IPS DF 19.7 (cell line): ENCODE results near the gene CENPH.
"Not testable (repeated sequence)": the region's sequence is repeated elsewhere in the genome, so short reads cannot be mapped to it uniquely, and the experiment has no call there.

ENCODE experiments used
- DNase-seq: peaks from one replicate; pipeline ENCODE4 v3.0.0-alpha.2; 2013; ENCODE audit warnings: low read depth, low spot score

The CENPH gene

DNA sequence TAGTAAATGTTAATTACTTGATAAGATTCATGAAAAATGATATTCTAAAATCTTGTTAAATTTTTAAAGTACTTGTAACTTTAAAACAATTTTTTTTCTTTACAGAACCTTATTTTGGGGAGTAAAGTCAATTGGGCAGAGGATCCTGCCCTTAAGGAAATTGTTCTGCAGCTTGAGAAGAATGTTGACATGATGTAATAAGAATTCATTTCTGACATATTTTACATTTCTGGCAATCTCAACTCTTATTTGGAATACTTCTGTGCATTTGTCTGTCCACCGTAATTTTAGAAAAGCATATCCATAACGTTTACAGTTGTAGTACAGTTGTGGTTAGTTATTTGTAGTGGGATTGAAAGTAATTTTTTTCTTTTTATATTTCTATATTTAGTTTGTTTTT is 20.2 kb downstream of the CENPH start:
- no peak for DNase-seq

GRCh38 chr5:69211200-69211599 is 21.8 kb downstream of the CENPH start:
- DNase-seq, result no peak

- DNase-seq, result no peak
Observed at GRCh38 chr5:69212022-69212421, 22.6 kb downstream of the CENPH start.

DNA sequence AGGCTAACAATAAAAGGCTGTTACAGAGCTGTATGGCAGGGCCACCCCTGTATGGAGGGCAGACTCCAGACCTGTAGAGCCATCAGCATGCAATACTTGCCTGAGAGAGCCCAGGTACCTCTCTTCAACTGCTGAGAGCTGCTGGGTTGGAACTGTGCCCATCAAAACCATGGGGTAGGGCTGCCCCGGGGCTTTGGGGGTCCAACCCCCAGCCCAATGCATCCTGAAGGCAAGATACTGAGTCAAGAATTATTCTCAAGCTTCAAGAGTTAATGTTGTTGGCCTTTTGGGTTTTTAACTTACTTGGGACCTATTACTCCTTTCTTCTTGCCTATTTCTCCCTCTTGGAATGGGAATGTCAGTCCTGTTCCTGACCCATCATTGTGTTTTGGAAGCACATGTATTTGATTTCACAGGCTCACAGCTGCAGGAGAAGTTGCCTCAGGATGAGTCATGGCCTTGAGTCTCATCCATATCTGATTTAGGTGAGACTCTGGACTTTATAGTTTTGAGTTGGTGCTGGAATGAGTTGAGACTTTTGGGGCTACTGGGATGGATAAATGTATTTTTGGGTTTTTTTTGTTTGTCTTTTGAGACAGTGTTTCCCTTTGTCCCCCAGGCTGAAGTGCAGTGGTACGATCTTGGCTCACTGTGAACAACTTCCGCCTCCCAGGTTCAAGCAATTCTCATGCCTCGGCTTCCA is 24.3 kb downstream of the CENPH start:
- no peak for DNase-seq

DNA sequence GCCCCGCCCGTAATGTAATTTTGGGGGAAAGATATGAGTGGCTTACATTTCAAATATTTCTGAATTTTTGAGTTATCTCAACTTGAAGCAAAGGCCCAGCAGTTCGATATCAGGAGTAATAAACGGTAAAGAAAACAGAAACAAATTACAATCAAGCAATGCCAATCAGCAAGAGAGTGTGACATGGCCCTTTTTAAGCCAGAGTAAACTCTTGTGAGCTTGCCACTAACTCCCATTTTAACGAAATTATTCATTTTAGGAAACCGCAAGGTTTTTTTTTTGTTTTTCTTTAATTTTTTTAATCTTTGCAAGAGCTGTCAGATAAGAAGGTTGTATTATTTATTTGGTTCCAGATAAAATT is 27.7 kb downstream of the CENPH start:
- DNase-seq, result no peak

- DNase-seq, result peak; percentile 67
Observed at GRCh38 chr5:69217548-69218526, 28.5 kb downstream of the CENPH start.

DNA sequence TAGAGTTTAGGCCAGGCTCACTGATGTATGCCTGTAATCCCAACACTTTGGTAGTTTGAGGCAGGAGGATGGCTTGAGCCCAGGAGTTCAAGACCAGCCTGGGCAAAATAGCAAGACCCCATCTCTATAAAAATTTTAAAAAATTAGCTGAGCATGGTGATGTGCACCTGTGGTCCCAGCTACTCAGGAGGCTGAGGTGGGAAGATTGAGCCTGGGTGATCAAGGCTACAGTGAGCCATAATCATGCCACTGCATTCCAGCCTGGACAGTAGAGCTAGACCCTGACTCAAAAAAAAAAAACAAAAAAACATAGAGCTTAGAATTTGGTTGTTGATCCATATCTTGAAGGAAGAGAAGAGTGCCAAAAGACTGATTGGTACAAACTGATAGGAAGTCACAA is 30.6 kb downstream of the CENPH start:
- DNase-seq, result no peak

DNA sequence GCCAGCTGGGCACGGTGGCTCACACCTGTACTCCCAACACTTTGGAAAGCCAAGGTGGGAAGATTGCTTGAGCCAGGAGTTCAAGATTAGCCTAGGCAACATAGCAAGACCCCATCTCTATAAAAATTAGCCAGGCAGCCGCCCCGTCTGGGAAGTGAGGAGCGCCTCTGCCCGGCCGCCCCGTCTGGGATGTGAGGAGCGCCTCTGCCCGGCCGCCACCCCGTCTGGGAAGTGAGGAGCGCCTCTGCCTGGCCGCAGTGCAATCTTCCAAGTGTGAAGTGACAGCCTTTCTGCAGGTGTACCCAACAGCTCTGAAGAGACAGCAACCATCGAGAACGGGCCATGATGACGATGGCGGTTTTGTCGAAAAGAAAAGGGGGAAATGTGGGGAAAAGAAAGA is 31.0 kb downstream of the CENPH start:
- DNase-seq, result not testable (repeated sequence)

DNA sequence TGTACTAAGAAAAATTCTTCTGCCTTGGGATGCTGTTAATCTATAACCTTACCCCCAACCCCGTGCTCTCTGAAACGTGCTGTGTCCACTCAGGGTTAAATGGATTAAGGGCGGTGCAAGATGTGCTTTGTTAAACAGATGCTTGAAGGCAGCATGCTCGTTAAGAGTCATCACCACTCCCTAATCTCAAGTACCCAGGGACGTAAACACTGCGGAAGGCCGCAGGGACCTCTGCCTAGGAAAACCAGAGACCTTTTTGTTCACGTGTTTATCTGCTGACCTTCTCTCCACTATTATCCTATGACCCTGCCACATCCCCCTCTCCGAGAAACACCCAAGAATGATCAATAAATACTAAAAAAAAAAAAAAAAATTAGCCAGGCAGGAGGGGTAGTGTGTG is 31.4 kb downstream of the CENPH start:
- DNase-seq, result not testable (repeated sequence)

DNA sequence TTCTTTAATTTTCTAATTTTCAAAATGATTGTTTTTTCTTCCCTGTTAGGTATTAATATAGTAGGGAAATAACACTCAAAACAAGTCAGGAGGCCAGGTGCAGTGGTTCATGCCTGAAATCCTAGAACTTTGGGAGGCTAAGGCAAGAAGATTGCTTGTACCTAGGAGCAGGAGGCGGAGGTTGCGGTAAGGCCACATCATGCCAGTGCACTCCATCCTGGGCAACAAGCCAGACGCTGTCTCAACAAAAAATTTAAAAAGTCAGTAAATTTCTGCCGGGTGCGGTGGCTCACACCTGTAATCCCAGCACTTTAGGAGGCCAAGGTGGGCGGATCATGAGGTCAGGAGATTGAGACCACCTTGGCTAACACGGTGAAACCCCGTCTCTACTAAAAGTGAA is 35.1 kb downstream of the CENPH start:
- DNase-seq, result no peak

GRCh38 chr5:69225860-69226259 is 36.5 kb downstream of the CENPH start:
- DNase-seq, result no peak

- no peak for DNase-seq
Observed at GRCh38 chr5:69230181-69230580, 40.8 kb downstream of the CENPH start.

GRCh38 chr5:69231281-69231680 is 41.9 kb downstream of the CENPH start:
- no peak for DNase-seq

DNA sequence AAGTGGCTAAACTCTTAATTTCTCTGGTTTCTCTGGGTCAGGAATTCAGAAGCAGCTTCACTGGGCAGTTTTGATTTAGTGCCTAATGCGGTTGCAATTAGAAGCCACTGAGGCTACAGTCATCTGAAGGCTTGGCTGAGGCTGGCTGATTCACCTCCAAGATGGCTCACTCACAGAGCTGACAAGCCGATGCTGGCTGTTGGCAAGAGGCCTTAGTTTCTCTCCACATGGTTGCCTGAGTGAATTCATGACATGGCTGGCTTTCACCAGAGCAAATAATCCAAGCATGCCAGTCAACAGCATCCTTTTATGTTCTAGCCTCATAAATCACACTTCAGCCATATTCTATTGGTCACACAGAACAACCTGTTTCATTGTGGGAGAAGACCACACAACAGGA is 42.5 kb downstream of the CENPH start:
- DNase-seq, result no peak

GRCh38 chr5:69234457-69235268 is 45.3 kb downstream of the CENPH start, which contains the start of gene CDK7:
CDK7 (plus strand) TSS chr5:69234886; CDS start chr5:69234976, 90 bp downstream.
- DNase-seq, result peak; percentile 82

DNA sequence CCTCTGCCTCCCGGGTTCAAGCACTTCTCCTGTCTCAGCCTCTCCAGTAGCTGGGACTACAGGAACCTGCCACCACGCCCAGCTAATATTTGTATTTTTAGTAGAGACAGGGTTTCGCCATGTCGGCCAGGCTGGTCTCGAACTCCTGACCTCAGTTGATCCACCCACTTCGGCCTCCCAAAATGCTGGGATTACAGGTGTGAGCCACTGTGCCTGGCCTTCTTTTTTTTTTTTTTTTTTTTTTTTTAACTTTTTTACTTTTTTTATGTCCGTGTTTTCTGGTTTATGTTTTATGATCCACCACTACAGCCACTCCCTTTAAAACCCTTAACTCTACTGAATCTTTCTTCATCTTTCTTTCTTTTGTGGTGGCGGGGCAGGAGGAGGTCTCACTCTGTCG is 47.4 kb downstream of the CENPH start:
- DNase-seq, result not testable (repeated sequence)

- DNase-seq, result no peak
Observed at GRCh38 chr5:69237877-69238276, 48.5 kb downstream of the CENPH start.

GRCh38 chr5:69238760-69239251 is 49.4 kb downstream of the CENPH start:
- no peak for DNase-seq

- no peak for DNase-seq
Observed at GRCh38 chr5:69242215-69242927, 53.0 kb downstream of the CENPH start.

DNA sequence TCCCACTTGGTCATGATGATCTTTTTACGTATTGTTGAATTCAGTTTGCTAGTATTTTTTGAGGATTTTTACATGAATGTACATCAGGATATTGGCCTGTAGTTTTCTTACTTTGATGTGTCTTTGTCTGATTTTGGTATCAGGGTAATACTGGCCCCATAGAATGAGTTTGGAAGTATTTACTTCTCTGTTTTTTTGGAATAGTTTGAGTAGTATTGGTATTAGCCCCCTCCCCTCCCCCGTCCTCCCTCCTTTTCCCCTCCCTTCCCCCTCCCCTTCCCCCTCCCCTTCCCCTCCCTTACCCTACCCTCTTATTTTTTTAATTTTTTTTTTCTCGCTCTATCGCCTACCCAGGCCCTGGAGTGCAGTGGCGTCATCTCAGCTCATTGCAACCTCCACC is 55.6 kb downstream of the CENPH start:
- DNase-seq, result no peak

GRCh38 chr5:69248019-69248418 is 58.6 kb downstream of the CENPH start:
- DNase-seq, result no peak
